HG02623 (cell line): ENCODE results near the gene SLC47A2.
"Not testable (repeated sequence)": the region's sequence is repeated elsewhere in the genome, so short reads cannot be mapped to it uniquely, and the experiment has no call there.

Experiments
- ATAC-seq: cut with Tn5 transposase; IDR thresholded peaks from one replicate; pipeline ENCODE4 v1.9.1; 2021; ENCODE audit warnings: moderate library complexity; ENCODE audit not compliant: unreplicated experiment

Gene SLC47A2

DNA sequence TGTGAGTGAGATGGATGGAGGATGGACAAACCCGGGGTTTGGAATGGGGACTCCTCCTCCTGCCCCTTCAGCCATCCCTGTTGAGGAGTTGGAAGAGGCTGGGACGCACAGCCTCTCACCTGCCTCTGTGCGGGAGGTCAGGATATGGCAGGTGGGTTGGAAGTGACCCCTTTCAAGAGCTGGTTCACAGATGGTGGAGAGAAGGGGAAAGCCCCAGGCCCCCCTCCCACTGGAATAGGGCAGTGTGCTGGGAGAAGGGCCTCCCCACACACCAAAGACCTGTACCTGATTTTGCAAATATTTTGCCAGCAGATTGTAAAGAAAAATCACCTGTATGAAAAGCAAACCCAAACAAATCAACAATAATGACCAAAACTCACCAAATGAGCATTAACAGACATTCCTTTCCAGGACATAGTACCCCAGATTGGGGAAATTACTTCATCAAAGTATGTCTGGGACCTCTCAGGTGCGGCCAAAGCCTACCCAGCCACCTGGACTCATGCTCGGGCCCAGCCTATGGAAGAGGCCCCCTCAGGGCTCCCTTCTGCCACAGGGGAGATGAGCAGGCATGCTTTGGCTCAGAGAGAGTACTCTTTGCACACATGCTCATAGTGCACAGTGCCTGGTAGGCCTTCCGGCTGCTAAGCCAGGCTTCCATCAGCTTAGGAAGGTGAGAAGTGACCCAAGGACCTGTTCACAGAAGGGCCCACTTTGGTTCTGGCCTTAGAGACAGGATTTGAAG, 7.8 kb downstream of the SLC47A2 start:
- no peak for ATAC-seq

- ATAC-seq, result no peak
These were observed 8.6 kb downstream of the SLC47A2 start for GRCh38 chr17:19707728-19708221.

DNA sequence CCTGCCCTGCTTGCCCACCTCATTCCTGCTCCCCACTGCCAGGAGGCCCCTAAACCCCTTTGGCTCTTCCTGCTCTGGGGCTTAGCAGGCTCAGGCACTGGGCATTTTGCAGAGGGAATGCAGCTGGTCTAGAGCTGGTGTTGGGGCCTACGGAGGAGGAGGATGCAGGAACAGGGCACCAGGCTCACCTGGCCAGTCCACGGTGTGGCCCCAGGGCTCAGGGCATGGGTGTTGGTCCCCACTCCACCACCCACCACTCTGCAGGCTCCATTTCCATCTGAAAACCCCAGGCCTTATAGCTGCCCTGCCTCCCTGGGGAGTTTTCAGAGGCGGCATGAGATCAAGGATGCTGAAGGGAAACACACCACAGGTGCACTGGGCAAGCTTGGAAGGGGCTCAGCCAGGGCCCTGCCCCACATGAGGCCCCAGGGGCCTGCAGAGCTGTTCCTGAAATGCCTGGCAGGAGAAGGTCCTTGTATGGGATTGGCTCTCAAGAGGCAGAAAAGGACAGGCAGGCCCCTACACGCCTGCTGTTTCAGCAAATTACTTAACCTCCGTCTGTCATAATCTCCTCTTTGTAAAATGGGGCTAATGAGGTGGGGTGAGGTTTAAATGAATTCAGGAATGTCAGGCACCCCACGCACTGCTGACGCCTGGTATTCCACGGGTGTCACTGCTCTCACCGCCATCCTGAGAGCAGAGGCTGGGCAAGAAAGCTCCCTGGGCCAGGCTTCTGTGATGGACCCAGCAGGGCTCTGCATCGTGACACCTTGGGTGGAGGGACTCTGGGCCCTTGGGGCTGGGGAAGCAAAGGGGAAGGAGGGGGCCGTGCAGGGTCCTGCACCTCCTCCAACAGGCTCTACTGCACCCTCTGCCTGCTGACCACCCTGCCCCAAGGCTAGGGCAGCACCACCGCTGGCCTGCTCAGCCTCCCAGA, 9.3 kb downstream of the SLC47A2 start:
- ATAC-seq, result no peak

DNA sequence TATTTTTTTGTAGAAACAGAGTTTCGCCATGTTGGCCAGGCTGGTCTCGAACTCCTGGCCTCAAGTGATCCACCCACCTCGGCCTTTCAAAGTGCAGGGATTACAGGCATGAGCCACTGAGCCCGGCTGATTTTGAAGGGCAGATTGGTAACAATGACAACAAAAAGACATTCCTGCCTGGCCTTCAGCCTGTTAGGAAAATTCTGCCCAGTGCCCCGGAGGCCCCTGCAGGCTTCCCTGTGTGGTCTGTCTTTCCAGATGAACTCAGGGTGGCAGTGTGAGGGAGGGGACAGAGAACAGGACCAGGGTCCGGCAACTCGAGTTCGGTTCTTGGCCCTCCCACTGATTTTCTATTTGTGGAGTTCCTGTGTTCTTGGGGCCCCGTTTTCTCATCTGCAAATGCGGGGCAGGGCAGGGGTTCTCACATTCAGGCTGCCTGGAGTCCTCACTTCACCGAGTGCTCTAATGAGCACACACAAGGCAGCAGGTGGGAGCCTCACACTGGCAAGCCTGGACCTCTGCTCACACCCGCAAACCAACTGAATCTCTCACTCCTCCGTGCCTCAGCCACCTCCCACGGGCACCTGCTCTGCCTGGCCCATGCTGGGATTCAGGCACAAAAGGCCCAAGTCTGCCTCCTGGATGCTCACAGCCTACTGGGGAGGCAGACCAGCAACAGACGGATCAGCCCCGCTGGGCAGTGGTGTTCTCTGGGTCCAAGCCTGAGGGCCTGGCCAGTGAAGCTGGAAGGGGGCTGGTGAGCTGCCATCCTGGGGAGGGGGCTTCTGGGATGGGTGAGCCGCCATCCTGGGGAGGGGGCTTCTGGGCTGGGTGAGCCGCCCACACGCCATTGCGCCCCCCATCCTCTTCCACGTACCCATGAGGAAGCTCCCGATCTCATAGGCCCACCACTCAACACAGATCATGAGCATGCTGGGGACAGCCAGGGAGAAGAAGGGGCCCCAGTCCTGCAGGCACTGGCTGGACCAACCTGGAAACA, 10.3 kb downstream of the SLC47A2 start:
- ATAC-seq, result no peak

- ATAC-seq, result no peak
These were observed 11.2 kb downstream of the SLC47A2 start for GRCh38 chr17:19705201-19705600.

DNA sequence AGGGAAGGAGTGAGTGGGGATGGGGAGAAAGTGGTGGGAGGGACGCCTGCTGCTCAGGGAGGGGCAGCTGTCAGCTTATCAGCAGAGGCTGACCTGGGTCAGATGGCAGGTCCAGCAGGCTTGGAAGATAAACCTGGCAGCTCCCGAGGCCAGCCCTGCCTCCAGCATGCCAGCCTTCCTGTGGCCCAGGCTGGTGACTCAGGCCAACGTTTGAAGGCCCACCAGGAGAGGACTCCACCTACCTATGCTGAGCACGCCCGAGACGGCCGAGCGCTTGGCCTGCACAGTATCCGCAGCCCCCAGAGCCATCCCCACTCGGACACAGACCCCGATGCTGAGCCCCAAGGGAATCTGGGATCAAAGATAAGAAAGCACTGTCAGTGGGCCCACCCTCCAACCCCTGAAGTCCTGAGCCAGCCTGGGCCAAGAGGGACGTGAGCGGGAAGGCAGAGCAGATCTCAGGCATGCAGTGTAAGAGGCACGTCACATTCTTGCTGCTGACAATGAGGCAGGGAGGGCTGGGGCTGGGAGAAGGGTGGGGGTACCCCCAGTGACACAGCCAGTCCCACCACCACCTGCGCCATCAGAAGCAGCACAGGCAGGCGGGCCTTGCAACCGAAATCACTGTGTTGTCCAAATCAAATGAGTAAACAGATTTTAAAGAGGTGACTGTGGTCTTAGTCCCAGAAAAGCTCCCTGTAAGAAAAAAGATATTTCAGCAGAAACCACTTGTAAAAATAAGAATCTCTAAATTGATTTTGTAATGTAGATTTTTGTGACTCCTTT, 12.4 kb downstream of the SLC47A2 start:
- ATAC-seq, result no peak

DNA sequence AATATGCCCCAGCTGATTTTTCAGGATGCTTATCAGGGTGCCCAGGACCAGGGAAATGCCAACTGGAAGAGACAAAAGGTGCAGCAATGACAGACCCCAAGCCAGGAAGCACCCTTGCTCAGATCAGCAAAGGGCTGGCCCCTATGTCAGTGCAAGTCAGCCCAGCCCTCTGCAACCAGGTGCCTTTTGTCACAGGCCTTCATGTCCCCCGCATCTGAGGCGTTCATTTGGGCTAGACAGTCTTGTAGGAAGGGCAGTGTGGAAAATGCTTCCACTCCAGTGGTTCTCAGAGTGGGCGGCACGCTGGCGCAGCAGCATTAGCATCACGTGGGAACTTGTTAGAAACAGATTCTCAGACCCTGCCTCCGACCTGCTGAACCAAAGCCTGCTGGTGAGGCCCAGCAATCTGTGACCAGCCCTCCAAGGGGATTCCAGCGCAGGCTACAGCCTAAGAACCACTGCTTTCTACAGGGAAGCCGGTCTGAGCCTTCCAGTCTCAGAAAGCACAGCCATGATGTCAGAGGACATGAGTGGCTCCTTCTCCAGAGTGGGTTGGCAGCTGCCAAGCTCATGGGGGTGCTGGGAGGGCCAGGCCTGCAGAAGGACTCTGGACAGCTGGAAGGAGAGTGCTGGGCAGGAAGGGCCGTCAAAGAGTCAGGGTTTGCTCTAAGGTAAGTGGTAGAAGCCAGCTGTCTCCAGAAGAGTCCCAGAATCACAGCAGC, 13.1 kb downstream of the SLC47A2 start:
- ATAC-seq, result no peak

DNA sequence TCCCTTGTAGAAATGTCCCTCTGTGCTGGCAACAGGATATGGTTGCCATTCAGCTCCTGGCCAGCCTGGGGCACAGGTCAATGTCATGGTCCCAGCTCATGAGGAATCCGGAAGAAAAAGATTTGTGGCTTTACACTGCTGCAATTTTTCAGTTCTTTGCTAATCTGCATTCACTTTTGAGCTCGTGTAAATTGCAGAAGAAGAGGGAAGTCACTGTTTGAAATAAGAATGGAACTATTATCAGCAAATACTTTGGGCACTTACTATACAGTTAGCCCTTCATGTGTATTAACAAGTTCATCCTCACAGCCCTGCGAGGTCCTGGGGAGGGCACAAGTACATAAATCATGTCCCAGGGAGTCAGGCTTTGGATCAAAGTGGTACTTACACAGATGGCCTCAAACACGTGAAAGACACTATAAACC, 14.2 kb downstream of the SLC47A2 start:
- ATAC-seq, result no peak

- no peak for ATAC-seq
These were observed 29.8 kb downstream of the SLC47A2 start for GRCh38 chr17:19686400-19687090.

DNA sequence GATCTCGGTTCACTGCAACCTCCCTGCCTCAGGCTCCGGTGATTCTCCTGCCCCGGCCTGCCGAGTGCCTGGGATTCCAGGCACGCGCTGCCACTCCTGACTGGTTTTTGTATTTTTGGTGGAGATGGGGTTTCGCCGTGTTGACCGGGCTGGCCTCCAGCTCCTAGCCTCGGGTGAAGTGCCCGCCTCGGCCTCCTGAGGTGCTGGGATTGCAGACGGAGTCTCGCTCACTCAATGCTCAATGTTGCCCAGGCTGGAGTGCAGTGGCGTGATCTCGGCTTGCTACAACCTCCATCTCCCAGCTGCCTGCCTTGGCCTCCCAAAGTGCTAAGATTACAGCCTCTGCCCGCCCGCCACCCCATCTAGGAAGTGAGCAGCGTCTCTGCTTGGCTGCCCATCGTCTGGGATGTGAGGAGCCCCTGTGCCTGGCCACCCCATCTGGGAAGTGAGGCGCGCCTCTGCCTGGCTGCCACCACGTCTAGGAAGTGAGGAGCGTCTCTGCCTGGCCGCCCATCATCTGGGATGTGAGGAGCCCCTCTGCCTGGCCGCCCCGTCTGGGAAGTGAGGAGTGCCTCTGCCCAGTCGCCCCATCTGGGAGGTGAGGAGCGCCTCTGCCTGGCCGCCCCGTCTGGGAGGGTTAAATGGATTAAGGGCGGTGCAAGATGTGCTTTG, 31.3 kb downstream of the SLC47A2 start:
- ATAC-seq, result not testable (repeated sequence)

- no peak for ATAC-seq
These were observed 33.3 kb downstream of the SLC47A2 start for GRCh38 chr17:19683117-19683516.

DNA sequence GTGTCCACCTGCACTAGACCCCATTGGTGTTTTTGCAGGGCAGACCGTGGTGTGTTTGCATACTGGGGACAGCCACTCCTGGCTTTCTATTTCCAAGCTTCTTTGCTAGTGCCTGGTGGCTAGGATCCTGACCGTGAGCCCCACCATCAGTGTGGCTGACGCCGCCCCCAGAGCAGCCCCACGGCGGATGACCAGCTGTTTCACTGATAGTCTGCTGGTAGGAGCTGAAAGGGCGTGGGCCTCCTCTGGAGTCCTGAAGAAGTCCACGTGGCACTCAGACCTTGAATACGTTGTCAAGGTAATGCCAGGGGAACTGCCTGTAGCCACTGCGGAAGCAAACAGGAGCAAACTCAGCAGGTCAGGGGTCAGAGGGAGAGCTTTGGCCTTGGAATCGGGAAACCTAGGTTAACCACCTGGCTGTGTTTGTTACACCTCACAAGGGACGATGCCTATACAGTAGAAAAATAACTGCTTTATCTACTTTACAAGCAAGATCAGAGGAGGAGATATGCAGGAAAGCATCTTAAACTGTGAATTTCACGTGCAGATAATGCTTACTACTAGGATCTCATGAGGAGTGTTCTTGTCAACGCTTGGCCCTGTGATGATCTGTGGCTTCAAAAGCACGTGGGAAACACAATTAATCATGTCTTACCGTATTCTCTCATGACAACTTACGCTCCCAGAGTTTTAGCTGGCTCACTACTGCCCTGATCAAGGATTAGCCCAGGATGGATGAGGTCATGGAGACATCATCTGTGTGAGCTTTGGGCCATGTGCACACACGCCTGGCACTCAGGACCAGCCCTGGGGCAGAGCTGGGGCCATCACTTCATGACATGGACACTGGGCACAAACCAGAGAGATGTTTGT, 37.6 kb downstream of the SLC47A2 start:
- no peak for ATAC-seq

DNA sequence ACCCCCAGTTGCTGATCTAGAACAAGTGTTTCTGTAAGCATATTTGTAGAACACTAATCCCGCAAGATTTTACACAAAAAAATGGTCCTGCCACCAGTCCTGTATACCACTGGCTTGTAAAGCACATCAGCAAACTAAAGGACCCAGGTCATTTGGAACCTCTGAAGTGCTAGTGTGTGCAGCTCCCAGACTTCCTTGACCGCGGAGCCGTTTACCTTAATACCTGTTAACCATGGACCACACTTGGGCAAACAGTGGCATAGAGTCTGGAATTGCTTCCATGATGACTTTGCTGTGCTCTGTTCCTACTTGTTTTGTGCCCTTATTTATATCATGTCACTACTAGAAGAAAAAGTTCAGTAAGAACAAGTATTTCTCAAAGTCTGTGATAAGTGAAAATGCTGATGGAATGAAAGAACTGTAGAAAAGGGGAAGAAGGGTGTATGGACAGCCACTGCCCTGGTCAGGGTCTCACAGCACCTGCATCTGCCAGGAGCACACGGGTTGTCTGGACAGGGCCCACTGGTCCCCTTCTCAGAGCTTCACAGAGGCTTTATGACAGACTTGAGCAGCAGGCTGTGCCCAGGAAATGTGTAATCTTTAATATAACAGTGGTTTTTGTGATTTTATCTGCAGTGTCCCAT, 38.5 kb downstream of the SLC47A2 start:
- ATAC-seq, result no peak

DNA sequence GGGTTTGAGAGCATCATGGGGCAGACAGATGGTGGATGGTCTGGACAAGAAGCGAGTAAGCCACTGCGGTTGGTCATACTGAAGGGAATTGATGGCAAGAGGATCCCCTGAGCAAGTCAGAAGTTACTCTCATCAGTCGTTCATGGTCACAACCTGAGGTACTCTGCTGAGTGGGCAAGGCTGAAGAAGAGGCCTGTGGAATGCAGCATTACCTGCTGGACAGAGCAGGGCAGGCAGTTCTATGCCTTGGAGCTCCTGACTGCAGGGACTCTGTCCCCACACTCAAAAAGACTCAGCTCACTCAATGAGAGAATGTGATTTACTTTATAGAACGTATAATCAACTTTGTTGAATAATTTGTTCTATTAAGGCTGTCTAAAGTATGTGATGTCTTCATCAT, 39.5 kb downstream of the SLC47A2 start:
- ATAC-seq, result no peak

DNA sequence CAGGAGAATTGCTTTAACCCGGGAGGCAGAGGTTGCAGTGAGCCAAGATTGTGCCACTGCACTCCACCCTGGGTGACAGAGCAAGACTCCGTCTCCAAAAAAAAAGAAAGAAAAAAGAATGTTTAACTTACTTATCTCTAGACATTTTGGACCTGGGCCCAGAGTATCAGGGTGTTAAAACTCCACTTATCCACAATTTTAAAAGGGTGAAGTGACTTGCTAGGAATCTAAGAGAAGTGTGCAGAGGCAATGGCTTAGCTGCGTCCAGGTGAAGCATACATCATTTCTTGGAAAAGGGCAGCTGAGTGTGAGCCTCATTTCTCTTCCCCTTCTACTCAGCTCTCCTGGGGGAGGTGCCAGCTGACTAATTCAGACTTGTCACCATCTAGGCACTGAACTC, 42.8 kb downstream of the SLC47A2 start:
- ATAC-seq, result no peak

- no peak for ATAC-seq
These were observed 44.2 kb downstream of the SLC47A2 start for GRCh38 chr17:19672009-19672750.
